CD4-positive, alpha-beta T cell (primary cell): Measurements from ENCODE around the gene TMCO4. TPM values are rescaled to one million over a fixed set of nuclear protein-coding genes. Genes with fewer than 3 reads are reported as not detected.

Source experiments
- ATAC-seq: fragments of 200-7000 bp; cut with Tn5 transposase; one replicate; pipeline ENCODE4 v1.10.0; 2022; ENCODE audit warnings: mild to moderate bottlenecking; ENCODE audit not compliant: poor library complexity
- CTCF ChIA-PET: fragments of 350-600 bp; sonication (Branson Sonifier 250); formaldehyde crosslinking; loops from one replicate; lab custom pipeline; 2021; ENCODE audit warnings: antibody characterized with exemption, inconsistent platforms; lab: Charles Lee
- POLR2A ChIA-PET: fragments of 350-600 bp; sonication (Branson Sonifier 250); formaldehyde crosslinking; loops from one replicate; lab custom pipeline; 2021; ENCODE audit warnings: antibody characterized with exemption, inconsistent platforms; lab: Charles Lee
- DNase-seq, 14 experiments: peaks; one replicate each; pipeline ENCODE4 v3.0.0-alpha.2; 2013 to 2020; ENCODE audit warnings: mixed read lengths in 2 of 14
- H3K27ac ChIP-seq, 2 donors: one replicate each; pipeline versions ENCODE4 v1.5.1 to v1.7.0; 2013; ENCODE audit warnings: low read length in 2 of 2, low read depth in 1 of 2, mild to moderate bottlenecking in 1 of 2
- H3K27me3 ChIP-seq, 2 experiments: 1 replicate in 1 of 2; 2 replicates in 1 of 2; pipeline versions ENCODE4 v1.6.1 to v1.7.0; 2013; ENCODE audit warnings: low read length in 2 of 2, control low read depth in 1 of 2, mild to moderate bottlenecking in 1 of 2, moderate library complexity in 1 of 2; ENCODE audit not compliant: insufficient read depth in 2 of 2, control insufficient read depth in 1 of 2
- H3K36me3 ChIP-seq: one replicate; pipeline ENCODE4 v1.6.1; 2013; ENCODE audit warnings: low read length, control low read depth; ENCODE audit not compliant: insufficient read depth
- H3K4me1 ChIP-seq: one replicate; pipeline ENCODE4 v1.6.1; 2013; ENCODE audit warnings: low read length, control low read depth; ENCODE audit not compliant: insufficient read depth
- H3K4me3 ChIP-seq: one replicate; pipeline ENCODE4 v1.5.1; 2013; ENCODE audit warnings: mild to moderate bottlenecking, low read length, moderate library complexity
- H3K9me3 ChIP-seq, 2 experiments: 1 replicate in 1 of 2; 2 replicates in 1 of 2; pipeline versions ENCODE4 v1.6.1 to v1.7.0; 2013; ENCODE audit warnings: low read length in 2 of 2, mild to moderate bottlenecking in 2 of 2, control low read depth in 1 of 2, moderate library complexity in 1 of 2; ENCODE audit not compliant: control insufficient read depth in 1 of 2, insufficient read depth in 1 of 2
- H3K27ac Mint-ChIP-seq: one replicate; pipeline ENCODE4 v1.8.0; 2020; ENCODE audit warnings: mixed read lengths
- H3K27me3 Mint-ChIP-seq: one replicate; pipeline ENCODE4 v1.8.0; 2021; ENCODE audit warnings: mixed read lengths
- H3K36me3 Mint-ChIP-seq: one replicate; pipeline ENCODE4 v1.8.0; 2021; ENCODE audit warnings: low read depth, mixed read lengths
- H3K4me1 Mint-ChIP-seq: one replicate; pipeline ENCODE4 v1.8.0; 2021; ENCODE audit warnings: low read depth, mixed read lengths
- H3K4me3 Mint-ChIP-seq: one replicate; pipeline ENCODE4 v1.8.0; 2020; ENCODE audit warnings: mild to moderate bottlenecking, mixed read lengths
- H3K9me3 Mint-ChIP-seq: one replicate; pipeline ENCODE4 v1.8.0; 2020; ENCODE audit warnings: mixed read lengths
- CTCF ChIP-seq: fragments of 200-600 bp; IDR thresholded peaks from one replicate; pipeline ENCODE4 v1.8.0; 2022; ENCODE audit warnings: antibody characterized with exemption, mild to moderate bottlenecking
- intact Hi-C, 2 experiments: fragments of 100-400 bp; cut with DNase I in 1 of 2; cut with micrococcal nuclease in 1 of 2; formaldehyde crosslinking; loops; one replicate each; pipeline versions ENCODE4 v1.15.1 to v1.9.0; 2023 to 2025; cut with DNase I, micrococcal nuclease
- total RNA-seq, 174 experiments: library from RNA in 2 of 174; stranded (reverse) in 2 of 174; gene quantifications; one replicate each; pipeline ENCODE4 v1.2.3 and lab custom pipeline; 2021 to 2026

Gene TMCO4
- total RNA-seq, 2 experiments from 2014 or later = 12.4 to 13.9 TPM

- peaks cover 43% of the 10 kb centered on the region for H3K27me3 Mint-ChIP-seq
- POLR2A ChIA-PET = interaction anchor here (1.0 to 2.3 kb wide), 3 partner anchors 25 to 65 kb away, joined by 3 to 11 read pairs (median 4); a partner anchor contains a TSS
- TF ChIP-seq CTCF = no peak
Observed at GRCh38 chr1:19662313-19662712, 137.4 kb downstream of the TMCO4 start.

GRCh38 chr1:19661721-19662228, 137.9 kb downstream of the TMCO4 start:
- Histone ChIP-seq H3K36me3 (no peaks in the 10 kb centered on the region), H3K9me3 (no peaks in the 10 kb centered on the region), H3K27ac (no peak overlapping the region), H3K4me3 (no peak overlapping the region), H3K27me3 (peaks cover 10% of the 10 kb centered on the region in 2 experiments), H3K4me1 (peaks cover 33% of the 10 kb centered on the region)
- H3K4me3 Mint-ChIP-seq = peak overlapping the region; percentile 70
- no peak overlapping the region for H3K27ac Mint-ChIP-seq
- TF ChIP-seq CTCF = peak; percentile 86
- peak in 9 of 14 experiments; percentile 32 to 80 (median 45) for DNase-seq
- peaks cover 38% of the 10 kb centered on the region for H3K4me1 Mint-ChIP-seq
- H3K27me3 Mint-ChIP-seq = peaks cover 37% of the 10 kb centered on the region
- intact Hi-C loops = loop anchor here (1.0 to 10.0 kb wide), 3 partner anchors 43 to 383 kb away; no protein-coding TSS in a partner anchor
- CTCF ChIA-PET = interaction anchor here (0.8 to 4.8 kb wide), 15 partner anchors 8 to 271 kb away, joined by 3 to 68 read pairs (median 4); partner anchors contain the start of gene NBL1
- POLR2A ChIA-PET = interaction anchor here (0.9 to 2.3 kb wide), 3 partner anchors 43 to 65 kb away, joined by 3 to 11 read pairs (median 3); a partner anchor contains a TSS
- ATAC-seq = peak; percentile 21
- H3K36me3 Mint-ChIP-seq = no peaks in the 10 kb centered on the region
- no peaks in the 10 kb centered on the region for H3K9me3 Mint-ChIP-seq

More at GRCh38 chr1:19662313-19662712, 137.4 kb downstream of the TMCO4 start:
- DNase-seq (no peak), ATAC-seq (no peak)
- H3K36me3 ChIP-seq = no peaks in the 10 kb centered on the region
- CTCF ChIA-PET = interaction anchor here (0.8 to 4.8 kb wide), 12 partner anchors 9 to 222 kb away, joined by 3 to 68 read pairs (median 4); partner anchors contain the start of gene NBL1
- peaks cover 33% of the 10 kb centered on the region for H3K4me1 ChIP-seq
- Mint-ChIP-seq H3K27ac (no peak overlapping the region), H3K9me3 (no peaks in the 10 kb centered on the region), H3K4me1 (peaks cover 43% of the 10 kb centered on the region), H3K4me3 (no peak overlapping the region), H3K36me3 (no peaks in the 10 kb centered on the region)
- no peak overlapping the region for H3K27ac ChIP-seq
- intact Hi-C loops = loop anchor here (1.0 to 10.0 kb wide), 2 partner anchors 42 to 382 kb away; no protein-coding TSS in a partner anchor
- H3K9me3 ChIP-seq = no peaks in the 10 kb centered on the region
- H3K4me3 ChIP-seq = no peak overlapping the region
- peaks cover 10% of the 10 kb centered on the region in 2 experiments for H3K27me3 ChIP-seq

GRCh38 chr1:19658186-19658585, 141.5 kb downstream of the TMCO4 start:
- ATAC-seq (no peak), DNase-seq (no peak)
- Histone ChIP-seq H3K36me3 (no peaks in the 10 kb centered on the region), H3K4me3 (no peak overlapping the region), H3K27me3 (no peaks in the 10 kb centered on the region), H3K27ac (no peak overlapping the region), H3K4me1 (peaks cover 21% of the 10 kb centered on the region), H3K9me3 (no peaks in the 10 kb centered on the region)
- Mint-ChIP-seq H3K27me3 (peaks cover 15% of the 10 kb centered on the region), H3K4me1 (peaks cover 25% of the 10 kb centered on the region), H3K27ac (no peak overlapping the region), H3K9me3 (no peaks in the 10 kb centered on the region), H3K4me3 (no peak overlapping the region), H3K36me3 (no peaks in the 10 kb centered on the region)
- intact Hi-C loops = loop anchor here (10.0 kb wide), 2 partner anchors 473 to 753 kb away; partner anchors contain the start of gene ALDH4A1 (in 1 of the 2)
- CTCF ChIA-PET = no interaction called here
- POLR2A ChIA-PET = no interaction called here
- no peak for TF ChIP-seq CTCF
